Kidney glomerular epithelial cell (primary cell): ENCODE measurements around the gene ETHE1.
A peak's percentile ranks its signal among the peaks of the same experiment; 100 is the strongest.
"Not testable (repeated sequence)": the region's sequence is repeated elsewhere in the genome, so short reads cannot be mapped to it uniquely, and the experiment has no call there.

Source experiments
- DNase-seq: peaks from one replicate; lab custom pipeline; 2025; lab: John Stamatoyannopoulos, UW

Gene ETHE1

GRCh38 chr19:43551399-43552197, 24.6 kb upstream of the ETHE1 start:
- no peak for DNase-seq

GRCh38 chr19:43548706-43549105, 21.7 kb upstream of the ETHE1 start:
- DNase-seq: no peak

GRCh38 chr19:43547926-43548325, 20.9 kb upstream of the ETHE1 start:
- not testable (repeated sequence) for DNase-seq

GRCh38 chr19:43546581-43546980, 19.6 kb upstream of the ETHE1 start:
- no peak for DNase-seq

- DNase-seq: no peak
Measured at GRCh38 chr19:43545981-43546380, 19.0 kb upstream of the ETHE1 start.

GRCh38 chr19:43545276-43545675, 18.3 kb upstream of the ETHE1 start:
- no peak for DNase-seq

GRCh38 chr19:43544077-43544476, 17.1 kb upstream of the ETHE1 start:
- DNase-seq: no peak

- no peak for DNase-seq
Measured at GRCh38 chr19:43541920-43542650, 15.1 kb upstream of the ETHE1 start.

- no peak for DNase-seq
Measured at GRCh38 chr19:43540381-43540780, 13.4 kb upstream of the ETHE1 start.

- no peak for DNase-seq
Measured at GRCh38 chr19:43538922-43539321, 11.9 kb upstream of the ETHE1 start.

- DNase-seq: no peak
Measured at GRCh38 chr19:43534816-43535761, 8.1 kb upstream of the ETHE1 start.

- DNase-seq: no peak
Measured at GRCh38 chr19:43534305-43534815, 7.4 kb upstream of the ETHE1 start.

- peak; percentile 97 for DNase-seq
Measured at GRCh38 chr19:43533546-43534304, 6.7 kb upstream of the ETHE1 start.

- DNase-seq: peak; percentile 88
Measured at GRCh38 chr19:43532962-43533545, 6.1 kb upstream of the ETHE1 start, which contains the start of gene ZNF575. TSS of gene ZNF575 (plus strand) at chr19:43533188. CDS start at chr19:43534423, 1,235 bp downstream.

- peak; percentile 67 for DNase-seq
Measured at GRCh38 chr19:43532571-43532961, 5.6 kb upstream of the ETHE1 start.

GRCh38 chr19:43527860-43528622, 1.0 kb upstream of the ETHE1 start:
- DNase-seq: peak; percentile 58

- DNase-seq: no peak
Measured at GRCh38 chr19:43525836-43526771, 897 bp downstream of the ETHE1 start.

GRCh38 chr19:43524922-43525835, 1.8 kb downstream of the ETHE1 start:
- DNase-seq: peak; percentile 29
